Measurements from ENCODE around the gene TMEM92. TPM values are rescaled to one million over a fixed set of nuclear protein-coding genes. Genes with fewer than 3 reads are reported as not detected.

Gene TMEM92
- total and polyA plus RNA-seq, 2 of the 13 experiments (the other 11 are each of a cell fraction or from before 2014, with no cell fraction given): 0.07 TPM; not detected in 1

DNA sequence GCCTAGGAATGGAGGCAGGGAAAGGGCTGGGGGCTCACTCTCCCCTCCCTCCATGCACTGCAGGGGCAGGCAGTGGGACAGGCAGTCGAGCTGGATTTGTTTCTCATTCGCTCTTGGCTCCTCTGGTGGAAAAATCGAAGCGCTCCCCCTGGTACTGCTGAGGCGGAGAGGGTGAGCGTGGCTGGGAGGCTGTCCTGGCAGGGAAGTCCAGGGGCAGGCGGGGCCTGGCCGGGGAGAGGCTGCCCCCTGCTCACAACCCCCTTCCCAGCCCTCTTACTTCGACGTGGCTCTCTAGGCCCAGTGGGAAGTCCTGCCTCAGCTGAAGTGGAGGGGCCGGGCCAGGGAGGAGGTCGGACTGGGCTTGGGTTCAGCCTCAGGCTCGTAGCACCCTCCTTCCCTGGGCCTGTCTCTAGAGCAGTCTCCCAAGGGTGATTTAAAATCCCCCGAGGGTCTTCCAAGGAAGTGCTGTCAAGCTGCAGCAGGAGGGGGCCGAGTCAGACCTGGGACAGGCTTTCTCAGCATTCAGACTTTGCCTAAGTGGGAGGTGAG is 16.5 kb upstream of the TMEM92 start (continued):
- TF ChIP-seq, protein P1, sequence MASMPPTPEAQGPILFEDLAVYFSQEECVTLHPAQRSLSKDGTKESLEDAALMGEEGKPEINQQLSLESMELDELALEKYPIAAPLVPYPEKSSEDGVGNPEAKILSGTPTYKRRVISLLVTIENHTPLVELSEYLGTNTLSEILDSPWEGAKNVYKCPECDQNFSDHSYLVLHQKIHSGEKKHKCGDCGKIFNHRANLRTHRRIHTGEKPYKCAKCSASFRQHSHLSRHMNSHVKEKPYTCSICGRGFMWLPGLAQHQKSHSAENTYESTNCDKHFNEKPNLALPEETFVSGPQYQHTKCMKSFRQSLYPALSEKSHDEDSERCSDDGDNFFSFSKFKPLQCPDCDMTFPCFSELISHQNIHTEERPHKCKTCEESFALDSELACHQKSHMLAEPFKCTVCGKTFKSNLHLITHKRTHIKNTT (CRISPR knock-in tag; IDR thresholded peaks at IDR 0.05): no peak
- TF ChIP-seq FOXP1 (IDR thresholded peaks at IDR 0.05) (no peak), FOXP1 (CRISPR knock-in tag; IDR thresholded peaks at IDR 0.05) (no peak), ZZZ3 (CRISPR knock-in tag; IDR thresholded peaks at IDR 0.05; ENCODE audit: borderline replicate concordance) (no peak), HDAC6 (IDR thresholded peaks at IDR 0.05; ENCODE audit: low read depth, low read length) (no peak), NFATC3 (CRISPR knock-in tag; IDR thresholded peaks at IDR 0.05) (no peak)

DNA sequence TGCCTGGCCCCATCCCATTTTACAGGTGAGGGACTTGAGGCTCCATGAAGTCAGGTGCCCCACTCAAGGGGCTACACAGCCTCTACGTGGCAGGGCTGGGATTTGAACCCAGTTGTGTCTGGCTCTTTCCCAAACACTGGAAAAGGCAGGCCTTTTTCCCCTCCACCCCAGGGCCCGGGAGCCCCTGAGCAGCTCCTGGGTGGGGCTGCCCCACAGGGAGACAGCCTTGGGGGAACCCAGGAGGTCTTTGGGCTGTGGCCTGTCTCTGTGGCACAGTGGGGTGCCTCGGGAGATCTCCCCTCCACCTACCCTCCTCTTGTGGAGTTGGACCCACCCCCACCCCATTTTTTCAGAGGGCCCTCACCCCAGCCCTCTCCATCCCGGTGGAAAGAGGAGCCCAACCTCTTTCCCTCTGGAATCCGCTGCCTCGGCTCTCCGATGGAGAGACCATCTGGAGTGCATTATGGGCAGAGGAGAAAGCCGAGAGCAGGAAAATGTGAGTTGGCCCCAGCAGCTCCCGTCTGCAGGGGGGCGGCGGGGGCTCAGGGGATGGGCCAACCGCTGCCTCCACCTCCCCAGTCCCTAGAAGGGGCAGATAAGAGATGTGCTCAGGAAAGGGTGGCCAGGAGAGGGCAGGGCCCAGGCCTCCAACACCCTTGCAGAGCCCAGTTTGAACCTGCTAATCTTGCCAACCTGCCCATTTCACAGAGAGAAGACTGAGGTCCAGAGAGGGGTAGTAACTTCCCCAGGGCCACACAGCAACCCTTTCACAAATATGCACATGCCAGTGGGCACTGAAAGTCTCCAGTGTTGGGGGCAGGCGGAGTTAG is 15.4 kb upstream of the TMEM92 start:
- ChIA-PET CTCF (ENCODE audit: low intra/inter-chr PET ratio, low total read pairs) (no interaction called here), POLR2A (no interaction called here)
- Histone ChIP-seq H2AFZ (ENCODE audit: low read length) (no peak overlapping the region), H3K27me3 (ENCODE audit: control insufficient read depth in 1 of 2, insufficient read depth in 2 of 2, low read length in 2 of 2) (peaks cover 23 to 82% of the 10 kb centered on the region in 2 experiments), H4K20me1 (ENCODE audit: insufficient read depth, low read length) (no peaks in the 10 kb centered on the region), H3K4me3 (replicated peaks in 1 of 3; ENCODE audit: insufficient read depth in 1 of 3, low read depth in 2 of 3, low read length in 3 of 3) (no peak overlapping the region), H3K4me2 (ENCODE audit: low read depth, low read length) (no peak overlapping the region), H3K4me1 (ENCODE audit: insufficient read depth, low read length) (no peaks in the 10 kb centered on the region), H3K9me3 (ENCODE audit: low read length) (no peaks in the 10 kb centered on the region), H3K27ac (ENCODE audit: extremely low read length, insufficient read depth, low read length) (no peak overlapping the region), H3K9ac (ENCODE audit: insufficient read depth, low read depth, low read length) (no peak overlapping the region), H3K36me3 (replicated peaks in 1 of 2; ENCODE audit: control insufficient read depth in 1 of 2, insufficient read depth in 2 of 2, low read length in 2 of 2) (no peaks in the 10 kb centered on the region), H3K79me2 (ENCODE audit: insufficient read depth, low read length) (no peaks in the 10 kb centered on the region)
- in situ Hi-C loops (cut with HindIII; ENCODE audit: extremely low pct_ligation_motif_present, low pct_unique_long_range_greater_than_20kb): no loop called here
- DNase-seq (ENCODE audit: low spot score) (no peak), ATAC-seq (no peak), FAIRE-seq (no peak)
- 34% methylated on average over 13 of the region's 13 CpGs for WGBS (ENCODE audit: low lambda C conversion rate)
- intact Hi-C loops (cut with micrococcal nuclease; ENCODE audit: unreplicated experiment): no loop called here
- BruUV-seq (replicated peaks): no TSS peak
- TF ChIP-seq ZNF629 (CRISPR knock-in tag; conservative IDR thresholded peaks at IDR 0.05) (peak; percentile 82), ATF7 (IDR thresholded peaks at IDR 0.05) (no peak), ATF7 (CRISPR knock-in tag; IDR thresholded peaks at IDR 0.05) (no peak), ZNF768 (CRISPR knock-in tag; IDR thresholded peaks at IDR 0.05) (peak; percentile 91), ZNF570 (CRISPR knock-in tag; IDR thresholded peaks at IDR 0.05; ENCODE audit: borderline replicate concordance) (no peak), HCFC1 (IDR thresholded peaks at IDR 0.05; ENCODE audit: low read depth, low read length) (no peak)
